Cardiac fibroblast (primary cell): ENCODE measurements around the gene ITM2B.
"Not testable (repeated sequence)": the region's sequence is repeated elsewhere in the genome, so short reads cannot be mapped to it uniquely, and the experiment has no call there.

ENCODE experiments used
- DNase-seq, 2 donors: peaks; one replicate each; pipeline versions ENCODE4 v3.0.0 to v3.0.0-alpha.2; 2010; ENCODE audit warnings: low read depth in 2 of 2
- H3K4me3 ChIP-seq, 2 donors: replicated peaks in 1 of 2; 1 replicate in 1 of 2; 2 replicates in 1 of 2; pipeline ENCODE4 v1.5.1; 2011; ENCODE audit warnings: low read depth in 2 of 2, low read length in 2 of 2, mild to moderate bottlenecking in 2 of 2, moderate library complexity in 1 of 2
- TF ChIP-seq, protein P1 (sequence below): IDR thresholded peaks from one replicate; pipeline ENCODE4 v1.5.1; 2011; ENCODE audit warnings: low read depth, mild to moderate bottlenecking, low read length, inconsistent platforms

Gene ITM2B

DNA sequence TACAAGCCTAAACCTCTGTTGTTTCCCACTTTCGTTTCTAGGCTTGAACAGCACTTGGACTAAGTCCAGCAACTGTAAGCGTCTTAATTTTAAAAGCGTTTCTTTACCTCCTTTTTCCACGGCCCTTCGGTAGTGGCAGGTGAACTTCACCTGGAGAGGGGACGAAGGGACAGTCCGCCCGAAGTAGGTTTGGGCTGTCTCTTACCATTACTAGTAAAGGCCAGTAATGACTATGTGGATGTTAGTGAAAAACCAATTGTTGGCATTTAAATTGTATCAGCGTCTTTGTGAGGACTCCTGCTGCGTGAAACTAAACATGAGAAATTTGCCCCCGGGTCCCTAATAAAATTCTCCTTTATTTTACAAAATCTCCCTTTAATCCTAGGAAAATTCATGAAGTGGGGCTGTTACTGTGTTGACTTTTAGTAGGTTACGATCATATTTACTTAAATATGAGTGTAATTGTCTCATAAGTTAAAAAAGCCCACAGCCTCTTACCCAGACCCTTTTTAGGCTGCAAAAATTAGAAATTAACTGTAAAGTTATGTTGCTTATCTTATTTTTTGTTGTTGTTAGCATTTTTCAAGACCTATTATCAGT, 983 bp downstream of the ITM2B start:
- peak; percentile 72 for DNase-seq
- peak overlapping the region; percentile 92 to 97 for H3K4me3 ChIP-seq
- TF ChIP-seq, protein P1, sequence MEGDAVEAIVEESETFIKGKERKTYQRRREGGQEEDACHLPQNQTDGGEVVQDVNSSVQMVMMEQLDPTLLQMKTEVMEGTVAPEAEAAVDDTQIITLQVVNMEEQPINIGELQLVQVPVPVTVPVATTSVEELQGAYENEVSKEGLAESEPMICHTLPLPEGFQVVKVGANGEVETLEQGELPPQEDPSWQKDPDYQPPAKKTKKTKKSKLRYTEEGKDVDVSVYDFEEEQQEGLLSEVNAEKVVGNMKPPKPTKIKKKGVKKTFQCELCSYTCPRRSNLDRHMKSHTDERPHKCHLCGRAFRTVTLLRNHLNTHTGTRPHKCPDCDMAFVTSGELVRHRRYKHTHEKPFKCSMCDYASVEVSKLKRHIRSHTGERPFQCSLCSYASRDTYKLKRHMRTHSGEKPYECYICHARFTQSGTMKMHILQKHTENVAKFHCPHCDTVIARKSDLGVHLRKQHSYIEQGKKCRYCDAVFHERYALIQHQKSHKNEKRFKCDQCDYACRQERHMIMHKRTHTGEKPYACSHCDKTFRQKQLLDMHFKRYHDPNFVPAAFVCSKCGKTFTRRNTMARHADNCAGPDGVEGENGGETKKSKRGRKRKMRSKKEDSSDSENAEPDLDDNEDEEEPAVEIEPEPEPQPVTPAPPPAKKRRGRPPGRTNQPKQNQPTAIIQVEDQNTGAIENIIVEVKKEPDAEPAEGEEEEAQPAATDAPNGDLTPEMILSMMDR = no peak

DNA sequence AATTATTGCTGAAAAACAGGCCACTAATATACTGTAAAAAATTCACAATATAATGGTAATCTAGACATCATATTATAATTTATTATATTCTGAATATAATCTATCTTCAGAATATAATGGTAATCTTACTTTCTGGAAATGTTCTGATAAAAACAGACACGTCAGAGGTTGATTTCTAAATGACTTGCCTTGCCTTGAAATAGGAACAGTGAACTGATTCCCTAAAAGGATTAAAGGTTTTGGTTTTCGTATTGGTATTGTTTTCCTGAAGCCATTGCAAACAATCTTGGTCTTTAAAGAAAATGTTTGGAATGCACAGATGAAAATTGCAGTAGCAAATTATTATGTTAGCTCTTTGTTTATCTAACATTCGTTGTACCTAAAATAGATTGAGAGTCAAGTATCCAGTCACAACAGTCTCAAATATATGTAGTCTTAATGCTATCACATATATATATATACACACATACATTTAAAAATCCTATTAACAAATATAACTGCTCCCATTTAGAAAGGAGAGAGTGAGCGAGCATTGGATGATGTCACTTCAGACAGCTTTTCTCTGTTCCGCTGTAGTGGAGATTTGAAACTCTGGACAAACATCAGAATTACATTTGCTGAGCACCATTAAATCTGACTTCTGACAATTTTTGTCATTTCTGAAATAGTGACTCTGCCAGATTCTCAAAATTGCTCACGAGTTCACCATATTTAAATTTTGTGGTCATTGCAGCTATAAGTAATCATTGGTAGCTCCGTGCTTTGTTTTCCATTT, 1.7 kb downstream of the ITM2B start:
- H3K4me3 ChIP-seq = peak overlapping the region; percentile 92 to 97
- TF ChIP-seq, protein P1 = no peak
- DNase-seq = peak in 1 of 2 donors; percentile 63

DNA sequence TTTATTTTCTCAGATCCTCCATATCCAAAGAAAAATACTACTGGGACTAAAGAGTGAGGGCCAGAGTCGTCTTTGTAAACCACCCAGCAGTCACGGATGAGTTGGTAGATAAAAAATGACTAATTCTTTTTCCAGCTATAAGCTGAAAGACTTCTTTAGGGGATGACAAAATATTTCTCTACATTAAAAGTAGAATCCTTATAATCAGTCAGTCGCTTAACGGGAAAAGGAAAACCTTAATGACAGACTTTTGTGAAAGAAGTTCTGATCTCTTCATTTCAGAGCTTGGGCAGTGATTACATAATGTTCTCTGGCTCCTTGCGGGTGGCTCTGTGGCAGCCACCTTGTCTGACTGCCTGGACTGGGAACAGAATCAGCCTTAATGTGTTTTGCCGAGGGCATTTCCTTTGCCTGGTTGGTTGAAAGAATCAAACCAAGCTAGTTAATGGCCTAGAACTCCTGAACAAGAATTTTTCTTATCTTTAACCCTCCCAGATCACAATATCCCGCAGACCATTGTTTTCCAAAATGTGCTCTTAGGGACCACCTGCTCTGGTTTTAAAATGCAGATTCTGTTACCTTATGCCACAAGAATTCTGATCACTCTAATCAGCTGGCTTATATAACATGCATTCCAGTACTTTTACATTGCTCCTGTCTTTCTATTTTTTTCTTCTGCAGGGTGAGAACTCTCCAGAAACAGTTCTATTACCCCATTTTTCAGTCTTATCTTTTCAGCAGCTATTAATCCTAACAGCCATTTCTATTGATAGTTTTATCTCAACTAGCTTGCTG, 2.5 kb downstream of the ITM2B start:
- TF ChIP-seq, protein P1 = no peak

DNA sequence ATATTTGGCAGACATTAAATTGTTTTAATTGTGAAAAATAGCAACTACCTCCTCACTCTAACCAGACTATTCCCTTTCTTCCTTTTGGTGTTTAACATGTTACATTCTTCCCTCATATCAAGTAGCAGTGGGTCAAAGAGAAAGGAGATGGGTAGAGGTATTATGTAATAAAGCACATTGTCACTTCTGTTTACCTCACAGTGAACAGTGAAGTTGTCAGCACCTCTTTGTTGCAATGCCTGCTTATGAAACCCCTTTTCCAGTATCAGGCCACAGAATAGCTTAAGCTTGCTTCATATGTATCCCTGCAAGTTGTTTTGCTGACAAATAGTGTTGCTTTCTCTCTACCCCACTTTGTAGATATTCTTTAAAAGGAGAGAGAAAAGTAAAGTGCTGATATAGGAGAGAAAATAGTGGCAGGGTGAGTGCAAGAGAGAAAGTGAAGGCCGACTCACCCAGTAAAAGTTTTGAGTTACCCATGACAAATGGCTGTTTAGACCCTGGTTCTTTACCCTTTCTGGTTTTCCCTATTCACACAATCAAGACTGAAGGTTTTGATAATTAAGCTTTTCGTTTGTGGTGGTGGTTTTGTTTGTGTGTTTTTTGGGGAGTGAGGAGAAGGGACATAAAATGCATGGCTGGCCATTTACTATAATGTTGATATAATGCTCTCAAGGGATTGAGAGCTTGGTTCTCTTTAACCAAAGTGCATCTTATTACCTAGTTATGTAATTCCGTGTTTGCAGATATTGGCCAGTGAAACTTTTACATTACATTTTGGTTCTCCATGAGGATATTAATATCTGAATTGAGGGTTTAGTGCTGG, 3.7 kb downstream of the ITM2B start:
- DNase-seq = peak; percentile 74 to 77
- no peak overlapping the region for H3K4me3 ChIP-seq
- TF ChIP-seq, protein P1 = no peak

More for the DNA sequence above, 2.5 kb downstream of the ITM2B start:
- H3K4me3 ChIP-seq = peak overlapping the region; percentile 92 to 97
- peak in 1 of 2 donors; percentile 50 for DNase-seq

DNA sequence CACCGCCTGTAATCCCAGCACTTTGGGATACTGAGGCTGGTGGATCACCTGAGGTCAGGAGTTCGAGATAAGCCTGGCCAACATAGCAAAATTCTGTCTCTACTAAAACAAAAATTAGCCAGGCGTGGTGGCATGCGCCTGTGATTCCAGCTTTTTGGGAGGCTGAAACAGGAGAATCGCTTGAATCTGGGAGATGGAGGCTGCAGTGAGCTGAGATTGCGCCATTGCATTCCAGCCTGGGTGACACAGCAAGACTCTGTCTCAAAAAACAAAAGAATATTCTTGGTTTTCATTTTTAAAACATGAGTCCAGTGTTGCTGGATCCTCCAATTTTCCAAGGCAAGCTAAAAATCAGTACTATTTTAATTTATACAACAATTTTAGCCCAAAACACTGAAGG, 6.4 kb downstream of the ITM2B start:
- DNase-seq = peak in 1 of 2 donors; percentile 36
- H3K4me3 ChIP-seq = not testable (repeated sequence)

DNA sequence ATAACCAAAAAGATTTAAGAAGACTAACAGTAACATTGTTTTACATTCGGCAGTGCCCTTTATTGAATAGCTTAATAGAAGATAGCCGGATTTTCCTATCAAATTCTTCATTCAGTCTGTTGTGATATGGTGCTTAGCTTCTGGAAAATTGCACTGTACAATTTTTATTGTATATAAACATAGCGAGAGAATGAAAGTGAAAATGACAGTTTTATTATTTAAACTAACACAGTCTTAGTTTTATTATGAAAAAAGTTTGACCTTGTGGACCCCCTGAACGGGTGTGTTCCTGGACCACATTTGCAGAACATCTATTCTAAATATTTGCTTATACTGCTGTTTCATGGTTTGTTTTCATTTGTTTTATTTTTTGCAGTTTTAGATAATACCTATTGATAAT, 8.6 kb downstream of the ITM2B start:
- H3K4me3 ChIP-seq = no peak overlapping the region
- DNase-seq = no peak
- TF ChIP-seq, protein P1 = no peak
